WTC11 (cell line): Measurements from ENCODE around the gene ZNF584. TPM values are rescaled to one million over a fixed set of nuclear protein-coding genes. Genes with fewer than 3 reads are reported as not detected.
A peak's percentile ranks its signal among the peaks of the same experiment; 100 is the strongest.

Source experiments
- ATAC-seq: fragments of 200-7000 bp; cut with Tn5 transposase; 2 replicates; pipeline ENCODE4 v1.10.0; 2021; ENCODE audit warnings: mild to moderate bottlenecking, moderate library complexity
- CTCF ChIA-PET: fragments of 300-600 bp; sonication (Branson Sonifier 250); formaldehyde crosslinking; loops from one replicate; lab custom pipeline; 2021; ENCODE audit warnings: antibody characterized with exemption; lab: Charles Lee
- POLR2A ChIA-PET: fragments of 350-600 bp; sonication (Branson Sonifier 250); formaldehyde crosslinking; loops from one replicate; lab custom pipeline; 2021; ENCODE audit warnings: antibody characterized with exemption; lab: Charles Lee
- DNase-seq: peaks from one replicate; pipeline ENCODE4 v3.0.0; 2021; ENCODE audit warnings: low spot score
- H3K27ac Mint-ChIP-seq: 2 replicates; pipeline ENCODE4 v1.8.0; 2021; ENCODE audit warnings: mixed read lengths
- H3K27me3 Mint-ChIP-seq: 2 replicates; pipeline ENCODE4 v1.8.0; 2021; ENCODE audit warnings: low read depth, mild to moderate bottlenecking, moderate library complexity, mixed read lengths
- H3K36me3 Mint-ChIP-seq: 2 replicates; pipeline ENCODE4 v1.8.0; 2021; ENCODE audit warnings: mixed read lengths
- H3K4me1 Mint-ChIP-seq: 2 replicates; pipeline ENCODE4 v1.8.0; 2022; ENCODE audit warnings: mixed read lengths
- H3K4me3 Mint-ChIP-seq: 2 replicates; pipeline ENCODE4 v1.8.0; 2021; ENCODE audit warnings: mild to moderate bottlenecking, moderate library complexity, mixed read lengths
- H3K9me3 Mint-ChIP-seq: 2 replicates; pipeline ENCODE4 v1.8.0; 2021; ENCODE audit warnings: mixed read lengths
- CREM ChIP-seq: sonication (generic); formaldehyde crosslinking; IDR thresholded peaks from 2 replicates; pipeline ENCODE4 v1.8.1; 2022; ENCODE audit warnings: mild to moderate bottlenecking, missing genetic modification reagents, moderate library complexity
- ESRRA ChIP-seq: sonication (generic); formaldehyde crosslinking; IDR thresholded peaks from 2 replicates; pipeline ENCODE4 v1.8.1; 2022; ENCODE audit warnings: mild to moderate bottlenecking, missing genetic modification reagents, borderline replicate concordance
- ETV6 ChIP-seq: sonication (generic); formaldehyde crosslinking; IDR thresholded peaks from 2 replicates; pipeline ENCODE4 v1.8.1; 2022; ENCODE audit warnings: mild to moderate bottlenecking, missing genetic modification reagents
- FOXK1 ChIP-seq: sonication (generic); formaldehyde crosslinking; IDR thresholded peaks from 2 replicates; pipeline ENCODE4 v1.8.0; 2022; ENCODE audit warnings: mild to moderate bottlenecking, moderate library complexity, missing genetic modification reagents
- GABPB1 ChIP-seq: sonication (generic); formaldehyde crosslinking; IDR thresholded peaks from 2 replicates; pipeline ENCODE4 v1.8.1; 2023; ENCODE audit warnings: mild to moderate bottlenecking, missing genetic modification reagents
- HMGA2 ChIP-seq: fragments of 250-450 bp; sonication (Bioruptor Pico); IDR thresholded peaks from 2 replicates; pipeline ENCODE4 v1.4.0; 2021; ENCODE audit warnings: mild to moderate bottlenecking, moderate library complexity
- KAT7 ChIP-seq: sonication (generic); formaldehyde crosslinking; IDR thresholded peaks from 2 replicates; pipeline ENCODE4 v1.8.1; 2023; ENCODE audit warnings: missing genetic modification reagents, mild to moderate bottlenecking, borderline replicate concordance
- NFYB ChIP-seq: sonication (generic); formaldehyde crosslinking; conservative IDR thresholded peaks from 2 replicates; pipeline ENCODE4 v1.8.0; 2022; ENCODE audit warnings: low read depth, missing genetic modification reagents
- NR2C2 ChIP-seq: sonication (generic); formaldehyde crosslinking; IDR thresholded peaks from 2 replicates; pipeline ENCODE4 v1.8.0; 2022; ENCODE audit warnings: mild to moderate bottlenecking, missing genetic modification reagents
- PRRX2 ChIP-seq: fragments of 250-450 bp; sonication (Bioruptor Pico); IDR thresholded peaks from 2 replicates; pipeline ENCODE4 v1.8.0; 2021; ENCODE audit warnings: mild to moderate bottlenecking
- SOX15 ChIP-seq: fragments of 250-450 bp; sonication (Bioruptor Pico); IDR thresholded peaks from 2 replicates; pipeline ENCODE4 v1.9.0; 2021; ENCODE audit warnings: mild to moderate bottlenecking
- SP1 ChIP-seq: sonication (generic); formaldehyde crosslinking; conservative IDR thresholded peaks from 2 replicates; pipeline ENCODE4 v1.8.1; 2022; ENCODE audit warnings: missing genetic modification reagents
- TEAD1 ChIP-seq: sonication (generic); formaldehyde crosslinking; IDR thresholded peaks from 2 replicates; pipeline ENCODE4 v1.8.0; 2022; ENCODE audit warnings: mild to moderate bottlenecking, missing genetic modification reagents
- TEAD4 ChIP-seq: sonication (generic); formaldehyde crosslinking; IDR thresholded peaks from 2 replicates; pipeline ENCODE4 v1.8.0; 2022; ENCODE audit warnings: mild to moderate bottlenecking, missing genetic modification reagents
- ZNF219 ChIP-seq: sonication (generic); formaldehyde crosslinking; IDR thresholded peaks from 2 replicates; pipeline ENCODE4 v1.8.0; 2023; ENCODE audit warnings: missing genetic modification reagents, mild to moderate bottlenecking, borderline replicate concordance
- total RNA-seq: library from RNA; stranded (reverse); gene quantifications from 3 replicates; pipeline ENCODE4 v1.2.3, GENCODE V29; 2021
- TF ChIP-seq, protein P1 (sequence below): sonication (generic); formaldehyde crosslinking; IDR thresholded peaks from 2 replicates; pipeline ENCODE4 v1.8.0; 2022; ENCODE audit warnings: mild to moderate bottlenecking, missing genetic modification reagents
- TF ChIP-seq, protein P2 (sequence below): sonication (generic); formaldehyde crosslinking; conservative IDR thresholded peaks from 2 replicates; pipeline ENCODE4 v1.8.1; 2023; ENCODE audit warnings: mild to moderate bottlenecking, low read depth, missing genetic modification reagents, moderate library complexity
- TF ChIP-seq, protein P3 (sequence below): sonication (generic); formaldehyde crosslinking; IDR thresholded peaks from 2 replicates; pipeline ENCODE4 v1.8.1; 2023; ENCODE audit warnings: mild to moderate bottlenecking, missing genetic modification reagents, moderate library complexity
- TF ChIP-seq, protein P4 (sequence below): sonication (generic); formaldehyde crosslinking; IDR thresholded peaks from 2 replicates; pipeline ENCODE4 v1.8.1; 2023; ENCODE audit warnings: mild to moderate bottlenecking, missing genetic modification reagents
- TF ChIP-seq, protein P5 (sequence below): fragments of 250-450 bp; sonication (Bioruptor Pico); IDR thresholded peaks from 2 replicates; pipeline ENCODE4 v1.8.0; 2021; ENCODE audit warnings: mild to moderate bottlenecking
- TF ChIP-seq, protein P6 (sequence below): sonication (generic); formaldehyde crosslinking; IDR thresholded peaks from 2 replicates; pipeline ENCODE4 v1.8.0; 2022; ENCODE audit warnings: mild to moderate bottlenecking, missing genetic modification reagents
- TF ChIP-seq, protein P7 (sequence below): sonication (generic); formaldehyde crosslinking; IDR thresholded peaks from 2 replicates; pipeline ENCODE4 v1.8.1; 2022; ENCODE audit warnings: low read depth, missing genetic modification reagents, borderline replicate concordance
- TF ChIP-seq, protein P8 (sequence below): sonication (generic); formaldehyde crosslinking; IDR thresholded peaks from 2 replicates; pipeline ENCODE4 v1.8.0; 2022; ENCODE audit warnings: mild to moderate bottlenecking, missing genetic modification reagents
- TF ChIP-seq, protein P9 (sequence below): sonication (generic); formaldehyde crosslinking; IDR thresholded peaks from 2 replicates; pipeline ENCODE4 v1.8.0; 2022; ENCODE audit warnings: mild to moderate bottlenecking, missing genetic modification reagents
- TF ChIP-seq, protein P10 (sequence below): sonication (generic); formaldehyde crosslinking; conservative IDR thresholded peaks from 2 replicates; pipeline ENCODE4 v1.8.1; 2022; ENCODE audit warnings: mild to moderate bottlenecking, missing genetic modification reagents

The ZNF584 gene
- total RNA-seq, 1 experiment from 2014 or later = 6.8 TPM

DNA sequence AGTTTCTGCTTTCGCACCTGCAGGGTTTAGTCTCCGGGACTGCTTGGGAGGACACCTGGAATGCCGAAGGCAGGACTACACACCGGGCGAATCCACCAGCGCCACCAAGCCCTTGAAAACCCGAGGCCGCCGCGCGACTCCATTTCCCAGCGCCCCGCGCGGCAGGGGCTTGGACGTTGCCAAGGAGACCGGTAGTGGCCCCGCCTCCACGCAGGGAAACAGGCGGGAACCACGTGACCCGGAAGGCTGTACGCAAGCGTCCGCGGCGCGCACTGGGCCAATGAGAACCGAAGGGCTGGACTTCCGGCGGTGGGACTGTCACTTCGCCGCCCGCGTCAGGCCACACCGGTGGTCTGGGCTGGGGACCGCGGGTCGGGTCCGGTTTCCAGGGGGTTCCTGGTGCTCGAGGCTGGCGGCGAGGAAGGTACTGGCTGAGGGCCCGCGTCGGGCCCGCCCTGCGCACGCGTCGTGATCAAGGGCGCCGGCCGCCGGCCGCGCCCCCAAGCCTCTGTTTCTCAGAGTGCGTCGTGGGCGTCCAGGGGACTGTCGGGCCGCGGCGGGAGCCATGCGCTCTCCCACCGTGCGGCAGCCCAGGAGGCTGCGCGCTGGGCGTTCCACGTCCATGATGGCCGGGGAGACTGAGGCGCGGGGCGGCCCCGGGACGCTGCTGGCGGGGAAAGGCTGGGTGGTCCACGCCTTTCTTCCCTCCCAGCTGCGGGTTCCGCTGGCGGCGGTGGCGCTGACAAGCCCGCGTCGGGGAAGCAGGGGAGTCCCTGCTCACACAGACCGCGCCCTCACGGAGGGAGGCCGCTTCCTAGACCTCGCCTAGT, 58.5 kb downstream of the ZNF584 start, which contains the start of gene ZNF324:
Gene ZNF324 (plus strand): TSS at position 321 of the 830 bp plus-strand sequence. CDS start 2,106 bp downstream, outside the sequence.
- no peak within 1 kb of the TSS; the same call in 1 of the 2 replicates for H3K27ac Mint-ChIP-seq
- peaks cover 12% of the 10 kb centered on the region for H3K4me1 Mint-ChIP-seq
- H3K36me3 Mint-ChIP-seq = no peaks in the 10 kb centered on the region
- ATAC-seq (peak; percentile 91), DNase-seq (peak; percentile 99)
- ChIA-PET POLR2A (no interaction called here), CTCF (interaction anchor here (0.6 to 1.3 kb wide), 4 partner anchors 17 to 128 kb away, joined by 3 to 4 read pairs (median 3); no protein-coding TSS in a partner anchor)
- H3K4me3 Mint-ChIP-seq = peak within 1 kb of the TSS; percentile 73
- H3K9me3 Mint-ChIP-seq = no peaks in the 10 kb centered on the region
- H3K27me3 Mint-ChIP-seq = peaks cover 28% of the 10 kb centered on the region
- TF ChIP-seq SOX15 (CRISPR knock-in tag) (no peak), TEAD4 (0 out of 2 replicates have a peak, but pooled peaks have one; percentile 32), GABPB1 (CRISPR knock-in tag) (no peak), KAT7 (CRISPR knock-in tag) (no peak), TEAD1 (CRISPR knock-in tag) (peak; percentile 52; the same call in 1 of the 2 replicates), ETV6 (CRISPR knock-in tag) (no peak), HMGA2 (CRISPR knock-in tag) (no peak), SP1 (CRISPR knock-in tag) (peak; percentile 67), FOXK1 (CRISPR knock-in tag) (peak; percentile 93), NR2C2 (CRISPR knock-in tag) (no peak), CREM (CRISPR knock-in tag) (0 out of 2 replicates have a peak, but pooled peaks have one; percentile 55), ESRRA (CRISPR knock-in tag) (no peak), ZNF219 (no peak), PRRX2 (CRISPR knock-in tag) (no peak), NFYB (CRISPR knock-in tag) (peak; percentile 85)
- TF ChIP-seq, protein P1, sequence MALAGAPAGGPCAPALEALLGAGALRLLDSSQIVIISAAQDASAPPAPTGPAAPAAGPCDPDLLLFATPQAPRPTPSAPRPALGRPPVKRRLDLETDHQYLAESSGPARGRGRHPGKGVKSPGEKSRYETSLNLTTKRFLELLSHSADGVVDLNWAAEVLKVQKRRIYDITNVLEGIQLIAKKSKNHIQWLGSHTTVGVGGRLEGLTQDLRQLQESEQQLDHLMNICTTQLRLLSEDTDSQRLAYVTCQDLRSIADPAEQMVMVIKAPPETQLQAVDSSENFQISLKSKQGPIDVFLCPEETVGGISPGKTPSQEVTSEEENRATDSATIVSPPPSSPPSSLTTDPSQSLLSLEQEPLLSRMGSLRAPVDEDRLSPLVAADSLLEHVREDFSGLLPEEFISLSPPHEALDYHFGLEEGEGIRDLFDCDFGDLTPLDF (CRISPR knock-in tag) = no peak
- TF ChIP-seq, protein P2, sequence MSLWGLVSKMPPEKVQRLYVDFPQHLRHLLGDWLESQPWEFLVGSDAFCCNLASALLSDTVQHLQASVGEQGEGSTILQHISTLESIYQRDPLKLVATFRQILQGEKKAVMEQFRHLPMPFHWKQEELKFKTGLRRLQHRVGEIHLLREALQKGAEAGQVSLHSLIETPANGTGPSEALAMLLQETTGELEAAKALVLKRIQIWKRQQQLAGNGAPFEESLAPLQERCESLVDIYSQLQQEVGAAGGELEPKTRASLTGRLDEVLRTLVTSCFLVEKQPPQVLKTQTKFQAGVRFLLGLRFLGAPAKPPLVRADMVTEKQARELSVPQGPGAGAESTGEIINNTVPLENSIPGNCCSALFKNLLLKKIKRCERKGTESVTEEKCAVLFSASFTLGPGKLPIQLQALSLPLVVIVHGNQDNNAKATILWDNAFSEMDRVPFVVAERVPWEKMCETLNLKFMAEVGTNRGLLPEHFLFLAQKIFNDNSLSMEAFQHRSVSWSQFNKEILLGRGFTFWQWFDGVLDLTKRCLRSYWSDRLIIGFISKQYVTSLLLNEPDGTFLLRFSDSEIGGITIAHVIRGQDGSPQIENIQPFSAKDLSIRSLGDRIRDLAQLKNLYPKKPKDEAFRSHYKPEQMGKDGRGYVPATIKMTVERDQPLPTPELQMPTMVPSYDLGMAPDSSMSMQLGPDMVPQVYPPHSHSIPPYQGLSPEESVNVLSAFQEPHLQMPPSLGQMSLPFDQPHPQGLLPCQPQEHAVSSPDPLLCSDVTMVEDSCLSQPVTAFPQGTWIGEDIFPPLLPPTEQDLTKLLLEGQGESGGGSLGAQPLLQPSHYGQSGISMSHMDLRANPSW (CRISPR knock-in tag) = no peak
- TF ChIP-seq, protein P3, sequence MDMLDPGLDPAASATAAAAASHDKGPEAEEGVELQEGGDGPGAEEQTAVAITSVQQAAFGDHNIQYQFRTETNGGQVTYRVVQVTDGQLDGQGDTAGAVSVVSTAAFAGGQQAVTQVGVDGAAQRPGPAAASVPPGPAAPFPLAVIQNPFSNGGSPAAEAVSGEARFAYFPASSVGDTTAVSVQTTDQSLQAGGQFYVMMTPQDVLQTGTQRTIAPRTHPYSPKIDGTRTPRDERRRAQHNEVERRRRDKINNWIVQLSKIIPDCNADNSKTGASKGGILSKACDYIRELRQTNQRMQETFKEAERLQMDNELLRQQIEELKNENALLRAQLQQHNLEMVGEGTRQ (CRISPR knock-in tag) = peak; percentile 98
- TF ChIP-seq, protein P4, sequence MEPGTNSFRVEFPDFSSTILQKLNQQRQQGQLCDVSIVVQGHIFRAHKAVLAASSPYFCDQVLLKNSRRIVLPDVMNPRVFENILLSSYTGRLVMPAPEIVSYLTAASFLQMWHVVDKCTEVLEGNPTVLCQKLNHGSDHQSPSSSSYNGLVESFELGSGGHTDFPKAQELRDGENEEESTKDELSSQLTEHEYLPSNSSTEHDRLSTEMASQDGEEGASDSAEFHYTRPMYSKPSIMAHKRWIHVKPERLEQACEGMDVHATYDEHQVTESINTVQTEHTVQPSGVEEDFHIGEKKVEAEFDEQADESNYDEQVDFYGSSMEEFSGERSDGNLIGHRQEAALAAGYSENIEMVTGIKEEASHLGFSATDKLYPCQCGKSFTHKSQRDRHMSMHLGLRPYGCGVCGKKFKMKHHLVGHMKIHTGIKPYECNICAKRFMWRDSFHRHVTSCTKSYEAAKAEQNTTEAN (CRISPR knock-in tag) = no peak
- TF ChIP-seq, protein P5, sequence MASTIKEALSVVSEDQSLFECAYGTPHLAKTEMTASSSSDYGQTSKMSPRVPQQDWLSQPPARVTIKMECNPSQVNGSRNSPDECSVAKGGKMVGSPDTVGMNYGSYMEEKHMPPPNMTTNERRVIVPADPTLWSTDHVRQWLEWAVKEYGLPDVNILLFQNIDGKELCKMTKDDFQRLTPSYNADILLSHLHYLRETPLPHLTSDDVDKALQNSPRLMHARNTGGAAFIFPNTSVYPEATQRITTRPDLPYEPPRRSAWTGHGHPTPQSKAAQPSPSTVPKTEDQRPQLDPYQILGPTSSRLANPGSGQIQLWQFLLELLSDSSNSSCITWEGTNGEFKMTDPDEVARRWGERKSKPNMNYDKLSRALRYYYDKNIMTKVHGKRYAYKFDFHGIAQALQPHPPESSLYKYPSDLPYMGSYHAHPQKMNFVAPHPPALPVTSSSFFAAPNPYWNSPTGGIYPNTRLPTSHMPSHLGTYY = no peak
- TF ChIP-seq, protein P6, sequence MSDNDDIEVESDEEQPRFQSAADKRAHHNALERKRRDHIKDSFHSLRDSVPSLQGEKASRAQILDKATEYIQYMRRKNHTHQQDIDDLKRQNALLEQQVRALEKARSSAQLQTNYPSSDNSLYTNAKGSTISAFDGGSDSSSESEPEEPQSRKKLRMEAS (CRISPR knock-in tag) = peak; percentile 81
- TF ChIP-seq, protein P7, sequence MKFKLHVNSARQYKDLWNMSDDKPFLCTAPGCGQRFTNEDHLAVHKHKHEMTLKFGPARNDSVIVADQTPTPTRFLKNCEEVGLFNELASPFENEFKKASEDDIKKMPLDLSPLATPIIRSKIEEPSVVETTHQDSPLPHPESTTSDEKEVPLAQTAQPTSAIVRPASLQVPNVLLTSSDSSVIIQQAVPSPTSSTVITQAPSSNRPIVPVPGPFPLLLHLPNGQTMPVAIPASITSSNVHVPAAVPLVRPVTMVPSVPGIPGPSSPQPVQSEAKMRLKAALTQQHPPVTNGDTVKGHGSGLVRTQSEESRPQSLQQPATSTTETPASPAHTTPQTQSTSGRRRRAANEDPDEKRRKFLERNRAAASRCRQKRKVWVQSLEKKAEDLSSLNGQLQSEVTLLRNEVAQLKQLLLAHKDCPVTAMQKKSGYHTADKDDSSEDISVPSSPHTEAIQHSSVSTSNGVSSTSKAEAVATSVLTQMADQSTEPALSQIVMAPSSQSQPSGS (CRISPR knock-in tag) = no peak
- TF ChIP-seq, protein P8, sequence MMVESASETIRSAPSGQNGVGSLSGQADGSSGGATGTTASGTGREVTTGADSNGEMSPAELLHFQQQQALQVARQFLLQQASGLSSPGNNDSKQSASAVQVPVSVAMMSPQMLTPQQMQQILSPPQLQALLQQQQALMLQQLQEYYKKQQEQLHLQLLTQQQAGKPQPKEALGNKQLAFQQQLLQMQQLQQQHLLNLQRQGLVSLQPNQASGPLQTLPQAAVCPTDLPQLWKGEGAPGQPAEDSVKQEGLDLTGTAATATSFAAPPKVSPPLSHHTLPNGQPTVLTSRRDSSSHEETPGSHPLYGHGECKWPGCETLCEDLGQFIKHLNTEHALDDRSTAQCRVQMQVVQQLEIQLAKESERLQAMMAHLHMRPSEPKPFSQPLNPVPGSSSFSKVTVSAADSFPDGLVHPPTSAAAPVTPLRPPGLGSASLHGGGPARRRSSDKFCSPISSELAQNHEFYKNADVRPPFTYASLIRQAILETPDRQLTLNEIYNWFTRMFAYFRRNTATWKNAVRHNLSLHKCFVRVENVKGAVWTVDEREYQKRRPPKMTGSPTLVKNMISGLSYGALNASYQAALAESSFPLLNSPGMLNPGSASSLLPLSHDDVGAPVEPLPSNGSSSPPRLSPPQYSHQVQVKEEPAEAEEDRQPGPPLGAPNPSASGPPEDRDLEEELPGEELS (CRISPR knock-in tag) = 0 out of 2 replicates have a peak, but pooled peaks have one; percentile 15
- TF ChIP-seq, protein P9, sequence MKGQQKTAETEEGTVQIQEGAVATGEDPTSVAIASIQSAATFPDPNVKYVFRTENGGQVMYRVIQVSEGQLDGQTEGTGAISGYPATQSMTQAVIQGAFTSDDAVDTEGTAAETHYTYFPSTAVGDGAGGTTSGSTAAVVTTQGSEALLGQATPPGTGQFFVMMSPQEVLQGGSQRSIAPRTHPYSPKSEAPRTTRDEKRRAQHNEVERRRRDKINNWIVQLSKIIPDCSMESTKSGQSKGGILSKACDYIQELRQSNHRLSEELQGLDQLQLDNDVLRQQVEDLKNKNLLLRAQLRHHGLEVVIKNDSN (CRISPR knock-in tag) = peak; percentile 97
- TF ChIP-seq, protein P10, sequence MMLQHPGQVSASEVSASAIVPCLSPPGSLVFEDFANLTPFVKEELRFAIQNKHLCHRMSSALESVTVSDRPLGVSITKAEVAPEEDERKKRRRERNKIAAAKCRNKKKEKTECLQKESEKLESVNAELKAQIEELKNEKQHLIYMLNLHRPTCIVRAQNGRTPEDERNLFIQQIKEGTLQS (CRISPR knock-in tag) = no peak
